HCT116 (cell line): ENCODE measurements around the gene SERTAD1. TPM values are rescaled to one million over a fixed set of nuclear protein-coding genes. Genes with fewer than 3 reads are reported as not detected.

Experiments
- ATAC-seq: fragments of 200-7000 bp; cut with Tn5 transposase; 2 replicates; pipeline ENCODE4 v1.9.1; 2020; ENCODE audit warnings: mild to moderate bottlenecking, moderate library complexity
- BruUV-seq: library from RNA; stranded (reverse); fragments of 400-500 nt; replicated peaks from 2 replicates; lab custom pipeline; 2021; lab: Mats Ljungman, UMichigan
- CTCF ChIA-PET: fragments of 300-600 bp; sonication (Branson Sonifier 250); formaldehyde crosslinking; loops from one replicate; lab custom pipeline; 2021; ENCODE audit warnings: antibody characterized with exemption; lab: Charles Lee
- POLR2A ChIA-PET: fragments of 300-600, 350-600 bp; sonication (Branson Sonifier 250); formaldehyde crosslinking; loops from one replicate; lab custom pipeline; 2021; ENCODE audit warnings: antibody characterized with exemption; lab: Charles Lee
- RAD21 ChIA-PET, 2 experiments: fragments of 300-600 bp; sonication (Branson Sonifier 250); formaldehyde crosslinking; loops; one replicate each; lab custom pipeline; 2023; ENCODE audit warnings: low total read pairs in 2 of 2; ENCODE audit not compliant: uncharacterized antibody in 2 of 2, unreplicated experiment in 2 of 2, low non-redundant PET in 1 of 2; lab: Charles Lee
- DNase-seq: peaks from one replicate; pipeline ENCODE4 v3.0.0-alpha.2; 2010; ENCODE audit warnings: low read depth, low spot score
- H2AFZ ChIP-seq: fragments of 200-600 bp; shearing (Covaris generic), sonication (generic); 2 replicates; pipeline ENCODE4 v1.6.1; 2017; ENCODE audit warnings: low read depth, mixed run types, mixed read lengths, antibody characterized with exemption, low read length; ENCODE audit not compliant: poor library complexity, severe bottlenecking
- H3K27ac ChIP-seq: 2 replicates; pipeline ENCODE4 v1.5.1; 2012; ENCODE audit warnings: low read depth, low read length
- H3K27me3 ChIP-seq: fragments of 200-600 bp; sonication (generic); 2 replicates; pipeline ENCODE4 v1.6.1; 2016; ENCODE audit warnings: mixed run types, low read length, mixed read lengths; ENCODE audit not compliant: insufficient read depth
- H3K36me3 ChIP-seq, 2 experiments: fragments of 200-500 bp in 1 of 2; fragments of 200-600 bp in 1 of 2; sonication (Bioruptor generic) in 1 of 2; sonication (generic) in 1 of 2; 2 replicates each; pipeline versions ENCODE4 v1.5.1 to v1.6.1; 2014 to 2016; ENCODE audit warnings: low read length in 2 of 2, inconsistent platforms in 1 of 2, mixed read lengths in 1 of 2, mixed run types in 1 of 2; ENCODE audit not compliant: insufficient read depth in 2 of 2, control insufficient read depth in 1 of 2
- H3K4me1 ChIP-seq, 2 experiments: fragments of 200-600 bp in 1 of 2; sonication (generic) in 1 of 2; 2 replicates each; pipeline versions ENCODE4 v1.5.1 to v1.6.1; 2012 to 2017; ENCODE audit warnings: low read length in 2 of 2, inconsistent platforms in 1 of 2, mild to moderate bottlenecking in 1 of 2, mixed read lengths in 1 of 2, mixed run types in 1 of 2, moderate library complexity in 1 of 2; ENCODE audit not compliant: insufficient read depth in 2 of 2, control insufficient read depth in 1 of 2
- H3K4me2 ChIP-seq: fragments of 200-600 bp; sonication (generic); 2 replicates; pipeline ENCODE4 v1.6.1; 2017; ENCODE audit warnings: mixed run types, low read length, mixed read lengths
- H3K4me3 ChIP-seq, 2 experiments: fragments of 200-600 bp in 1 of 2; sonication (generic) in 1 of 2; replicated peaks in 1 of 2; 2 replicates each; pipeline ENCODE4 v1.5.1; 2011 to 2016; ENCODE audit warnings: low read length in 2 of 2, control low read depth in 1 of 2, low read depth in 1 of 2, mild to moderate bottlenecking in 1 of 2, mixed read lengths in 1 of 2, mixed run types in 1 of 2
- H3K79me2 ChIP-seq: fragments of 200-600 bp; sonication (generic); 2 replicates; pipeline ENCODE4 v1.6.1; 2017; ENCODE audit warnings: mild to moderate bottlenecking, mixed run types, low read length, moderate library complexity, mixed read lengths; ENCODE audit not compliant: insufficient read depth
- H3K9ac ChIP-seq: fragments of 200-600 bp; sonication (generic); 2 replicates; pipeline ENCODE4 v1.6.1; 2016; ENCODE audit warnings: low read length, mixed read lengths
- H3K9me2 ChIP-seq: fragments of 200-600 bp; sonication (generic), shearing (Covaris generic); 2 replicates; pipeline ENCODE4 v1.6.1; 2017; ENCODE audit warnings: mixed run types, mild to moderate bottlenecking, moderate library complexity; ENCODE audit not compliant: insufficient read depth
- H3K9me3 ChIP-seq, 2 experiments: fragments of 200-500 bp in 1 of 2; fragments of 200-600 bp in 1 of 2; sonication (Bioruptor generic) in 1 of 2; sonication (generic) in 1 of 2; 2 replicates each; pipeline ENCODE4 v1.6.1; 2014 to 2017; ENCODE audit warnings: low read length in 2 of 2, mixed read lengths in 2 of 2, inconsistent platforms in 1 of 2, low read depth in 1 of 2, mild to moderate bottlenecking in 1 of 2, mixed run types in 1 of 2, moderate library complexity in 1 of 2; ENCODE audit not compliant: control insufficient read depth in 1 of 2, insufficient read depth in 1 of 2
- H4K20me1 ChIP-seq: fragments of 200-600 bp; sonication (generic), shearing (Covaris generic); 2 replicates; pipeline ENCODE4 v1.6.1; 2017; ENCODE audit warnings: mixed run types, mild to moderate bottlenecking, moderate library complexity; ENCODE audit not compliant: insufficient read depth
- ATF3 ChIP-seq: IDR thresholded peaks from 2 replicates; pipeline ENCODE4 v1.6.1; 2012
- CBX3 ChIP-seq: IDR thresholded peaks from 2 replicates; pipeline ENCODE4 v1.6.1; 2012; ENCODE audit warnings: low read depth
- CTCF ChIP-seq, 3 experiments: fragments of 200-600 bp in 1 of 3; sonication (generic) in 1 of 3; IDR thresholded peaks in 2 of 3; conservative IDR thresholded peaks in 1 of 3; 2 replicates each; pipeline ENCODE4 v1.5.1; 2012 to 2017; ENCODE audit warnings: low read depth in 2 of 3, low read length in 2 of 3, antibody characterized with exemption in 1 of 3, borderline replicate concordance in 1 of 3, control low read depth in 1 of 3, mild to moderate bottlenecking in 1 of 3, mixed read lengths in 1 of 3, mixed run types in 1 of 3, moderate library complexity in 1 of 3; ENCODE audit not compliant: insufficient read depth in 1 of 3
- EGR1 ChIP-seq: IDR thresholded peaks from 2 replicates; pipeline ENCODE4 v1.6.1; 2012; ENCODE audit warnings: low read depth
- ELF1 ChIP-seq: IDR thresholded peaks from 2 replicates; pipeline ENCODE4 v1.6.1; 2012; ENCODE audit warnings: low read depth, borderline replicate concordance
- JUND ChIP-seq: IDR thresholded peaks from 2 replicates; pipeline ENCODE4 v1.6.1; 2012
- MAX ChIP-seq: IDR thresholded peaks from 2 replicates; pipeline ENCODE4 v1.6.1; 2012
- POLR2A ChIP-seq: IDR thresholded peaks from 2 replicates; pipeline ENCODE4 v1.7.0; 2011; ENCODE audit warnings: borderline replicate concordance; ENCODE audit not compliant: insufficient read depth, insufficient read length; ENCODE audit errors: extremely low read depth
- POLR2AphosphoS5 ChIP-seq: IDR thresholded peaks from 2 replicates; pipeline ENCODE4 v1.6.1; 2011; ENCODE audit warnings: mild to moderate bottlenecking, low read depth, low read length, moderate library complexity
- RAD21 ChIP-seq: IDR thresholded peaks from 2 replicates; pipeline ENCODE4 v1.6.1; 2012; ENCODE audit warnings: low read depth, mild to moderate bottlenecking
- SIN3A ChIP-seq: IDR thresholded peaks from 2 replicates; pipeline ENCODE4 v1.6.1; 2012; ENCODE audit warnings: low read depth
- SP1 ChIP-seq: IDR thresholded peaks from 2 replicates; pipeline ENCODE4 v1.6.1; 2012; ENCODE audit warnings: low read depth
- SRF ChIP-seq: IDR thresholded peaks from 2 replicates; pipeline ENCODE4 v1.6.1; 2012; ENCODE audit warnings: low read depth
- YY1 ChIP-seq: IDR thresholded peaks from 2 replicates; pipeline ENCODE4 v1.6.1; 2011; ENCODE audit warnings: low read length, low read depth, moderate library complexity, mild to moderate bottlenecking; ENCODE audit not compliant: insufficient replicate concordance; ENCODE audit errors: extremely low read depth
- ZFX ChIP-seq: fragments of 450-650 bp; IDR thresholded peaks from 2 replicates; pipeline ENCODE4 v1.6.1; 2017
- ZNF274 ChIP-seq: fragments of 200-500 bp; sonication (Bioruptor generic); IDR thresholded peaks from 2 replicates; pipeline ENCODE4 v1.6.1; 2014; ENCODE audit warnings: mild to moderate bottlenecking, low read depth, low read length, inconsistent platforms
- intact Hi-C: fragments of 100-400 bp; cut with micrococcal nuclease; formaldehyde crosslinking; loops from 2 replicates; pipeline ENCODE4 v1.10.0; 2022
- total RNA-seq: library from RNA; stranded (reverse); gene quantifications from one replicate; pipeline ENCODE4 v1.2.1, GENCODE V29; 2021; ENCODE audit not compliant: unreplicated experiment

The SERTAD1 gene
- total RNA-seq, 1 experiment from 2014 or later: 30.3 TPM

- Histone ChIP-seq H3K4me3 (no peak within 1 kb of the TSS), H3K79me2 (no peaks in the 10 kb centered on the region), H4K20me1 (no peaks in the 10 kb centered on the region), H3K4me1 (peaks cover 15 to 19% of the 10 kb centered on the region in 2 experiments), H3K9me3 (no peaks in the 10 kb centered on the region), H3K27me3 (no peaks in the 10 kb centered on the region), H3K9ac (no peak within 1 kb of the TSS), H3K9me2 (no peaks in the 10 kb centered on the region), H3K4me2 (no peak within 1 kb of the TSS), H3K36me3 (no peaks in the 10 kb centered on the region), H2AFZ (no peak within 1 kb of the TSS), H3K27ac (no peak within 1 kb of the TSS)
- ATAC-seq (no peak), DNase-seq (no peak)
- RAD21 ChIA-PET: no interaction called here
- TF ChIP-seq ZFX (no peak), JUND (no peak), ATF3 (no peak), SIN3A (no peak), RAD21 (no peak), SP1 (no peak), SRF (no peak), CTCF (IDR thresholded peaks at IDR 0.05 in 2 of 3, conservative IDR thresholded peaks at IDR 0.05 in 1 of 3; ENCODE audit: borderline replicate concordance in 1 of 3, insufficient read depth in 1 of 3, low read depth in 2 of 3, low read length in 2 of 3) (no peak), POLR2A (no peak), EGR1 (no peak), POLR2AphosphoS5 (no peak), MAX (no peak), ELF1 (no peak), ZNF274 (no peak), YY1 (no peak), CBX3 (no peak)
- POLR2A ChIA-PET: no interaction called here
- BruUV-seq: no TSS peak
- CTCF ChIA-PET: no interaction called here
- intact Hi-C loops: no loop called here
Measured at GRCh38 chr19:40390084-40390742, 35.6 kb downstream of the SERTAD1 start, which contains the start of gene HIPK4. Gene HIPK4 (minus strand): TSS chr19:40390181. CDS start chr19:40389902, 279 bp downstream.
